Activated CD4-positive, CD25-positive, alpha-beta regulatory T cell treated with anti-CD3 and anti-CD28 coated beads, Interleukin-2, amount 50 U/mL, for 72 hours (primary cell): ENCODE data around the gene STX16.

Experiments used
- DNase-seq: peaks from one replicate; pipeline ENCODE4 v3.0.0; 2021

The STX16 gene

DNA sequence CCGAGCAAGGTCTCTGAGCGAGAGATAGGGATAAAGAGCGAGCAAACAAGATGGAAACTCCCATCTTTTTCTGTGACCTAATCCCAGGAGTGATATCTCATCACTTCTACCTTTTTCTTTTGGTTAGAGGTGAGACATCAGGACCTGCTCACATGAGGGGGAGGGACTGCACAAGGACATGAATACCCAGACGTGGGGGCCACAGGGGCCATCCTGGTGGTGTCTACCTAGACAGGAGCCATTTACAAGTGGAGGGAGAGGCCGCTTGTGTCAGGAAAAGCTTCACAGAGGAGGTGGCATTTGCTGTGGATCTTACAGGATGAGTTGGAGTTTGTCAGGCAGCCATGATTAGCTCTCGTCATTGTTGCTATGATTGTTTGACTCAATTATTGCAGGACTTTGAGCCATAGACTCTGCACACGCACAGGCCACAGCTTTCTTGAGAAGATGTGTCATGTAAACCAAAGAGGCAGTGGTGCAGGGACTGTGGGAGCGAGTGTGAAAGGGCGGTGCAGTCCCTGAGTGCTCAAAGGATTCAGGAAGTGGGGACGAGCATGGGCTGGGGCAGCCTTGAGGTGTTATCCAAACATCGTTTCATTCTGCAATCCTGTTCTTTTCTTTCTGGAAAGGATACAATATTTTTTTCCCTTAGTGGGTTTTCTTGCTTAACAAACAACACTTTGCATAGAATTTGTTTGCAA lies 49.2 kb downstream of the STX16 start:
- DNase-seq = peak; percentile 28

DNA sequence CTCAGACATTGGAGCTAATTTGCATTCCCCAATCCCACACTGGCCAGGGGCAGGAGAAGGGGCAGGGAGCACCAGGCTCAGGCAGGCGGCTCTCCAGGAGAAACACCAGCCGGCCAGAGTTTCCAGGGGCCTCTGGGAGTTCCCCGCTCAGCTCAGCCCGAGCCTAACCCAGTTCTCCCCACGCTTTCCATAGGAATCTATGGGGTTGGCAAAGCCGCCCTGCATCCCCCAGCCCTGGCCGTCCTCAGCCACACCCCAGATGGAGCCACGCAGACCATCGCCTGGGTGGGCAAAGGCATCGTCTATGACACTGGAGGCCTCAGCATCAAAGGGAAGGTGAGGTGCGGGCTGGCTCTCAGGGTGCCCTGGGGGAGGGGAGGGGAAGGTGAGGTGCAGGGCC lies 49.7 kb downstream of the STX16 start:
- DNase-seq = no peak

DNA sequence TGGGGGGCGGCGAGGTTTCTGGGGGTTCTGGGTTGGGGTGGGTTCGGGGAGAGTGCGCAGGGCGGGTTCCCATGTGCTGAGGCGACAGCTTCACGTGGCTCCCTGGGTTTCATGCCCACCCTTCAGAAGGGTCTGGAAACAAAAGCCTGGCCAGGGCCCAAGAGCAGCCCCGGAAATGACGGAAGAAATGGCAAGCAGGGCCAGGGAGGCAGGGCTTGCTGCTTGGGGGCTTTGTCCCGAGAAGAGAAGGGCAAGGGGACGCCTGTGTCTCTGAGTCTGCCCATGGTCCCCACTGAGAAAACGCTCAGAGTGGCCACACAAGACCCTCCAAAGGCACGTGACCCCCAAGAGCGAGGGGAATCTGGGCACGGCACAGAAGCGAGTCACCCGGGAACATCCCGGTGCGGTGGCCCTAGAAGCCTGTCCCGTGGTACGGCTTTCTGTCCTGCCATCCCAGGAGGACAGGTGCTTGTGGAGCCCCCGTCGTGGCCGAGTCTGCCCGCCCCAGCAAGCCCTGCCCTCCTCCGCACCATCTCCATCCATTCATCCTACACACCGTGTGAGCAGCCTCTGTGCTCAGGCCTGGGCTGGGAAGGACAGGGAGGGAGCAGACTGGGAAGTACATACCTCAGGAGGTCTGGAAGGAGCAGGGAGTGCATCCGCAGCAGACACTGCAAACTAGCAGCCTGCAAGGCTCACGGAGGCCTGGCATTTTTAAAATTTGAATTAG lies 50.5 kb downstream of the STX16 start:
- no peak for DNase-seq

DNA sequence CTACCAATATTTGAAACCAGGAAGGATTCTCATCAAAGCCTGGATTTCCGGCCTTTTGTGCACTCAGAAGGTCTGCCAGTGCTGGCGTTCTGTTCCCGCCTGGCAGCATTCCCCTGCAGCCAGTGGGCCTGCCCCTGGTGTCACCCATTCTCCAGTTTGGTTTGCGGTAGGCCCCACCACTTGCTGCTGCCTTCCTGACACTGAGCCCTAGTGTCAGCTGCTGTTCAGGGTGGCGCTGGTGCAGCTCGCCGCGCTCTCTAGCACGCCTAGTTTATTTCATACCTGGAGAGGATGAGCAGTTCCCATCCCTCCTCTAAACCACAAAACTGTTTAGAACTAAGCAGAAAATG lies 51.1 kb downstream of the STX16 start:
- no peak for DNase-seq

DNA sequence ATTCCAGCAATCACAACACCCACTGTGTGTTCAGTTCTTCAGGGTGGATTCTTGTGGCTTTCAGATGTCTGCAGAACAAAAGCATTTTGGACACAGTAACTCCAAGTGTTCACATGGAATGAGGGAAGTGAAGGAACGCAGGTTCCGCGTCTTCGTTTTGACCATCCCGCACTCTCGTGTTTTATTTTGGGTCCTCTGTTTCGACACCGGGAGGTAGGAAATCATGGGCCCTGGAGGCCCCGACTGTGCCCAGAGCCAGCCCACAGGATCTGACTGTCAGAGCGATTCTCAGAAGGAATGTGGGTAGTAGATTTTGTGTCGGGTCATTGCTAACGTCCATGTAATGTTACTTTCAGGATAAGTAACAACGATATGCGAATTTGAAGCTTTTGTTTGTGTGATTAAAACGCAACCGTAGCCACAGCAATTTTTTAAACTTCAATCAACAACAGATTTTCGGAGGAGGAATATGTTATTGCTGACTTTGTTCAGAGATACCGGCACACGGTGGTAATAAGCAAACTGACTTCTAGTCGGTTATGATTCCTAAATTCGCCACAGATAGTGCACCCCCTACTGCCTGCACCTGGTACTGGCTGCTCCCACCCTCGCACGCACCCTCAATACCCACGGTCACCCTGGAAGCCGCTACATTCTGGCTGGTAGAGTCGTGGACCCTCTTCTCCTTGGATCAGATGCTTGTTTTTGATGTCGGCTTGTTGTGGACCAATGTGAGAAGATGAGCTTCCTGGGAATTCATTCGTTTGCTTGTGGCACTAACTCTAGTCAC lies 52.0 kb downstream of the STX16 start:
- DNase-seq = no peak

DNA sequence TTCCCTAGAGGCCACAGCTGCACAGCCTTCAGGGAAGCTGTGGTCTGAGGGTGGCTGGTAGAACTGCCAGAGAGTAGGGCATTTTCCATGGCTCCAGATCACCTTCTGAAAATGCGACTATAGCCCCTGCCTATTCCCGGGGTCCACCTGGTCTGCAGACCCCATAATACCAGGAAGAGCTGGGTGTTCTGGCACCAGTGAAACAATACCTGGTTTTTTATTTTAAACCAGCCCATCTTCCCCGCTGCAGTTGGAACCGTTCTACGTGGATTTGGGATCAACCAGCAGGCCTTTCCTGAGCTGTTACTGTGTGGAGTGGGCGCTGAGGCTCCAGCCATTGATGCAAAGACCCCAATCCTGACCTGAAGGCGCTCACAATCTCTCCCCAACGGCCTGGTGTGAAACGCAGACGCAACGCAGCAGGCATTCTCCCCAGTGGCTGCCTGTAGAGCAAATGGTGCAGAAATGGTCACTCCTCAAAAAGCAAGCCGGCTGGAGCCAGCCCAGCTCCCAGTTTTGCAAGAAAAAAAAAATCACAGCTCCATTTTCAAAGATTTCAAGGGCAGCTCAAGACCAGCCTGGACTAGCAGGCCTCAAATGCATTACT lies 52.8 kb downstream of the STX16 start:
- DNase-seq = no peak

DNA sequence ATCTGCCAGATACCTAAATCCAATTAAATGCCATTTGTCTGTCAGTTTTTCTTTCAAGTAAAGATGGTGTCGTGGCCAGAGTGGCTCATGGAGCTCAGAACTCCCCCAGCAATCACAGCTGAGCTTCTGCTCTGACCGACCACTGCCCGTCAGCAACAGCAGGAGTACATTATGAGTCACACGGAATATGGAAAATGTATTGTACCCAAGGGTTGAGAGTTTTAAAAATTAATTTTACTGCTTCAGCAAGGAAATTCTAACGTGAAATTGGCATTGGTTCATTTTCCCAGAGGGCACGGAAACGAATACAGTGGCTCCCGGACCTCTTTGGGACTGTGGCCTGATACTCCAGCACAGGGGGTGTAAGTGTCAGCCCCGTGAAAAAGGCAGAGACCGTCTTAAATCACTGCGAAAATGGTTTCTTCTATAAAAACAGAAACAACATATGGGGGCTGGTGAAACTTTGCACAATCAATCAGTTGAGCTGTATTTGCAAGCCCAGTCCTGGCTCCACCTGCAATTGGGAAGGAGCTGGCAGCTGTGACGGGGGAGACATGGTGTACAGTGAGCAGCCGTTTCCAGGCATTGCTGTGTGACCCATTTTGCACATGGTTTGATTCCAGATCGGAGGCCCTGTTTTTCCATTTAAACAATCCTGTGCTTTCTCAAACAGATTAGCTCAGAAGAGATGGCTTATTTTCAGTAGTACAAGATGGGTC lies 54.3 kb downstream of the STX16 start:
- DNase-seq = no peak

DNA sequence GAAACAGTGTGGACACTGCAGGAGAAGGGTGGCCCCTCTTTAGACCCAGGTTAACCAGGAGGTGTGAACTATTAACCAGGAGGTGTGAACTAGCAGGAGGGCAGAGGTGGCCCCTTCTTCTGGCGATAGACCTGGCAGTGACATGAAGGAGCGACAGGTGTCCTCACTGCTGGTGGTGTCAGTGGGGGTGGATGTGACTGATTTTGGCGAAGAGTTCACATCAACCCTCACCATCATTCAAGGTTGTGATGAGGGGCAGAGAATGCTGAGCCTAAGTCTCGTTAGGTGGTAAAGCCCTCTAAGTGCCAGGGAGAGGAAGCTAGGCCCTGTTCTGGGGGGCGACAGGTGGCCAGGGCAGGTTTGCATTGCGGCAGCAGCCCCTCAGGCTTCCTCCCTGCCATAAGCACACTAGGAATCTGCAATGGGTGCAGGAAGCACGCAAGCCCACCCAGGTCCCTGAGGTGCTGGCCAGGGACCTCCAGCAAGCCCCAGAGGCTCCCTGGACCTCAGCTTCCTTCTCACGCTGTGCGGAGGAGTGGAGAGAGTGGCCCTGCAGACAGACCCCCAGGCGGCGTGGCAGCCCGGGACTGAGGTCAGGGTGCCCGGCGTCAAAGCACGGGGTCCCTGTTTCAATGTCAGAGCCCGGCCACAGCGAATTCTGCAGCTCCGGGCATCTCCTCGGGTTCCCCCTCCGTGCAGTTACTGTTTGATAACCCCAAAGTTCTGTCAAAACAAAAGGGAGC lies 55.2 kb downstream of the STX16 start:
- no peak for DNase-seq

DNA sequence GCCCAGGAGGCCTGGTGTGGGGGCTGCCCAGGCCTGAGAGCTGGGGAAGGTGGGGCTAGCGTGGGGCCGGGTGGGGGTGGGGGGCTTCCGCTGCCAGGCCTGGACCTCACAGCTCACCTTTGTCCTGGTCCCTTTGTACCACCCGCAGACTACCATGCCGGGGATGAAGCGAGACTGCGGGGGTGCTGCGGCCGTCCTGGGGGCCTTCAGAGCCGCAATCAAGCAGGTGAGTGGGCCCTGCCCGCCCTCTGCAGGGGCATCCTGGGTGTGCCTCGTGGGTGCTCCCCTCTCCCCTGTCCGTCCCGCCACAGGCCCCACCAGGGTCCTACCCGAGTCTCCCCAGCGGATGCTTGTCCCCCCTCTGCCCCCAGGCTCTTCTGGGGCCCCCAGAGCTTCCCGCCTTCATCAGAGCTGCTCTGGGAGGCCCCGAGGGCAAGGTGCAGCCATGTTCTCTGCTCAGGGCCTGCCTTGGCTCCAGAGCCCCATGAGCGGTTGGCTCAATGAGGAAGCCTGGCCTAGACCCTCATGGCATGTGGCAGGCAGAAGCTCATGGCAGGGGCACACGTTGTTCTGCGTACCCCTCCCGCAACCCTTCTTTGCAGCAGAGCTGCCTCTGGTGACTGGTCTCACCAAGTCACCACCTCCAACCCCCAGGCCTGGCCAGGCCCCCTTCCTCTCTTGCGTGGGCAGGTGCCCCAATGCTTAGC lies 56.0 kb downstream of the STX16 start:
- DNase-seq = peak; percentile 29

DNA sequence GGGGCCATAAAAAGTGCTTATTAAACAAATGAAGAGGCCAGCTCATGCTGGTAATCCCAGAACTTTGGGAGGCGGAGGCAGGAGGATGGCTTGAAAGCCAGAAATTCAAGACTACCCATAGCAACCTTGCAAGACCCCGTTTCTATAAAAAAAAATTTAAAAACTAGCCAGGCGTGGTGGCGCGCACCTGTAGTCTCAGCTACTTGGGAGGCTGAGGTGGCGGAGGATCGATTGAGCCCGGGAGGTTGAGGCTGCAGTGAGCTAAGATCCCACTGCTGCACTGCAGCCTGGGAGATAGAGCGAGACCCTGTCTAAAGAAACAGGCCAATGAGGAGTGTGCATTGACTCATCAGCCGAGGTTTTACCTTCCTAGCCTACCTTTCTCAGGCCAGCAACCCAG lies 56.7 kb downstream of the STX16 start:
- no peak for DNase-seq

DNA sequence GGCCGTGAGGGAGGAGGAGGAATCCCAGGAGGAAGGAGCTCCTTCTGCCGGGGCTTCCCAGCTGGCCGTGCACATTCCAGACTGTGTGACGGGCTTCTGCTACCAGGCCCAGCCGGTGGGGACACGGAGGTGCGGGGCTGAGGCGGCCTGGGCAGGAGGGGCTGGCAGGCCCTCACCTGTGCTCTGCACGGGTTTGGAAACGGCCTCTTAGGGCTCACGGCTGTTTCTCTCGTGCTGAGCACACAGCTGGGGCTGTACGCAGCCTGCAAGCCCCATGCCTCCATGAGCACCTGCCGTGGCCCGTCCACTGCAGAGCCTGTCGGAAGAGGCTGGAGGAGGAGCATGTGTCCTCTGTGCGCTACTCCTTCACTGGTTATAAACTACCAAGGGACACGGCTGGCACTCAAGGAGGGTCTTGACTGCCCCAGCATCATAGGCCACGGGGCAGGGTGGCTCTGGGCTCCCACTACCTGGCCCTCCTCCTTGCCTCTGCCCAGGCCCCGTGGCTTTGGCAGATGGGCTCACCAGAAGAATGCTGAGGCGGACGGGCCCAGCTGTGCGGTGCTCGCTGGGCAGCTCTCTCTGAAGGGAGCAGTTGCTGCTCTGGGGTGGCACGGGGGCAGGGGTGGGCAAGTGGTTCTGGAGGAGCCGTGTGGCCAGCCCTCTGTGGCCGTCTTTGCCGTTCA lies 57.3 kb downstream of the STX16 start:
- DNase-seq = peak; percentile 23

DNA sequence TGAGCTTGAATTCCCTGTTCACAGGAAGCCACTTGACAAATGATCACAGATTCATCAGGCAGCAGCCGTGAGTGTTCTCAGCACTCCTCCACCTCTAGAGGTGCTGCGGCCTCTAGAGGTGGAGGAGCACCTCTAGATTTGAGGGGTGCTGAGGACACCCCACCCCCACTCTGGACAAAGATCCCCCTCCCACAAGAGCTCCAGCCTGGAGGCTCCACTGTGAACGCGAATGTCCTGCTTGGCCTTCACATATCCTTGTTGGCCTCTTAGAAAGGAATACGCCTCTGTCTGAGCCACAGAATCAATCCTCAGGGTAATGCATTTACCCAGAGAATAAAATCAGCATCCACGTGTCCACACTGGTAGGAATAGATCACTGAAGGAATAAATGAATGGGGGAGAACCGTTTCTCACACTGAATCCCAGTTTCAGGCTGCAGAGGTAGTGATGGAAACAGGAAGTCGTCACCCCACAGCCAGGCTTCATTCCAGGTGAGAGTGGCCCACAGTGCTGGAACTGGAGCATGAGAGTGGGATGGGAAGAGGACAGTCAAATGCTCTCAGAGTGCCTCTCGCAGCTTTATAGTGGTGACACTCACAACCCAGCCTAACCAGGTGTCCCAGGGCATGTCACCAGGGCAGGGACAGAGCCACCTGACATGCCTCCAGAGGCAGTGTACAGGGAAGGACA lies 58.1 kb downstream of the STX16 start:
- no peak for DNase-seq

DNA sequence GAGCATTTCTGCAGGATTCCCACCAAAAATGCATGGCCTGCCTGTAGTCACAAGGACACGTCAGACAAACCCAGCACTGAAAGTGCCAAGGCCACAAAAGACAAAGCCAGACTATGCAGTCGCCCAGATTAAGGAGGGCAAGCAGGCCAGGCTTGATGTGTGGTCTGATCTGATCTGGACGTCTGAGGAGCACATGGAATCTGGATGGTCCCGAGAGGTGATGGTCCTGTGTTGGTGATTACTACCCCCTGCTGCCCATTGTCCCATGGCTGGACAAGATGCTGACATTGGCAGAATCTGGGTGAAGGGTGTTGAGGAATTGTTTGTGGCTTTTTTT lies 58.6 kb downstream of the STX16 start:
- no peak for DNase-seq

DNA sequence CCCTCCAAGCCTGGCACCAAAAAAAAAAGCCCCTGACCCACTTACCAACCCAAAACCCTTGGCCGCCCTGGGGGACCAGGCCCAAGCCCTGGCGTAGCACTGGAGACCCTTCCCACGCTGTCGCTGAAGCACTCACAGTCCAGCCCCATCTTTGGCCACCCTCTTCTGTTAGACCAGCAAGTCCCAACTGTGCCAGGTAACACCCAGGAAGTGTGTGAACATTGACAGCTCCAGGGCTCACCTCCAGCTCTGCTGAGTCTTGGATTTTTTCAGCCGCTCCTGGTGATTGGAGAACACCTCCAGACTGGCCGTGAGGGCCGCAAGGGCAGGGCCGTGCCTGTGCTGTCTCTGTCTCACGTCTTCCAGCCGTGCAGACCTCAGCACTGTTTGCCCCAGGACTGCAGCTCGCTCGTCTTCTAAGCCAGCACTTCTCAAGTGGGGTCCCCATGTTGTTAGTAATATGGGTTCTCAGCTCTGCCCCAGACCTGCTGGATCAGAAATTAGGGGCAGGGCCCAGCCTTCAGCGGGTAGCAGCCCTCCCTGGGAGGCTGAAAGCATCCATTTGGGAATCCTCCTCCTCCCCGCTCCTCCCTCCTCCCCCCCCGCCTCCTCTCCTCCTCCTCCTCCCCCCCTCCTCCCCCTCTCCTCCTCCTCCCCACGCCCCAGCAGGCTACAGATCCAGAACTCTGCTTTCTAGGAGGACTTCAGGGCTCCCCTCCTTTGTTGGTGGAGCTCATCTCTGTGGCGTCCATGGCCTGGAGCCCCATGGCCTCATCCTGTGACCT lies 59.6 kb downstream of the STX16 start:
- DNase-seq = peak; percentile 27

DNA sequence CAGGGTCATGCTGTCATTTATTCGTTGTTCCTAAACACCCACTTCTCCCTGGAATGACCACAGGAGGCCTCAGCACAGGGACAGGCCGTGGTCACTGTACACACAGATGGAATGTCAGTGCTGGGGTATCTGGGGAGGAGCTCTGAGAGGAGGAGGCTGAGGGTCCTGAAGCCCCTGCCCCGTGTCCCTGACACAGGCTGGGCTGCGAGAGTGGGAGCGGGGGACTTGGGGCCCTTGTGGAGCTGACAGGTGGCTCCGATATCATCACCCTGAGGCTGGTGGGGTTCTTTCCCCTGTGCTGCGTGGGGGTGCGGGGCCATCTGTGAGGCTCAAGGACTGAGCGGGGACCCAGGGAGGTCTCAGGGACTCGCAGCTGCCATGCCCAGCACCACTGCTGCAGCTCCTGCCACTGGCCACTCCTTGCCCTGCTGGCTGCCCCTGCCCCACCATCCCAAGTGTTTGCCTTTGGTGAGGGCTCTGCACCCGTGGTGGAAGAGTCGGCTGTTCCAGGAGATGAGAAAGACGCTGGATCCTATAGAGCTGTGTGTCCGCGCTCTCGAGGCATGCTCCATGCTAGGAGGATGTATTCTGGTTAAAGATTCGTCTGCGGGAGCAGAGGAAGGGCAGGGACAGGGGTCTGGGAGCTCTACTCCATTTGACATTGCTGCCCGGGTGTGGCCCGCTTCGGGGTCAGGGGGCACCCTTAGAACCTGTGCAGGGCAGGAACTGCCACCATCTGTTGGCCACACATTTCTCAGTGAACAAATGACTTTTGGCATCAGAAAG lies 60.4 kb downstream of the STX16 start:
- peak; percentile 23 for DNase-seq

DNA sequence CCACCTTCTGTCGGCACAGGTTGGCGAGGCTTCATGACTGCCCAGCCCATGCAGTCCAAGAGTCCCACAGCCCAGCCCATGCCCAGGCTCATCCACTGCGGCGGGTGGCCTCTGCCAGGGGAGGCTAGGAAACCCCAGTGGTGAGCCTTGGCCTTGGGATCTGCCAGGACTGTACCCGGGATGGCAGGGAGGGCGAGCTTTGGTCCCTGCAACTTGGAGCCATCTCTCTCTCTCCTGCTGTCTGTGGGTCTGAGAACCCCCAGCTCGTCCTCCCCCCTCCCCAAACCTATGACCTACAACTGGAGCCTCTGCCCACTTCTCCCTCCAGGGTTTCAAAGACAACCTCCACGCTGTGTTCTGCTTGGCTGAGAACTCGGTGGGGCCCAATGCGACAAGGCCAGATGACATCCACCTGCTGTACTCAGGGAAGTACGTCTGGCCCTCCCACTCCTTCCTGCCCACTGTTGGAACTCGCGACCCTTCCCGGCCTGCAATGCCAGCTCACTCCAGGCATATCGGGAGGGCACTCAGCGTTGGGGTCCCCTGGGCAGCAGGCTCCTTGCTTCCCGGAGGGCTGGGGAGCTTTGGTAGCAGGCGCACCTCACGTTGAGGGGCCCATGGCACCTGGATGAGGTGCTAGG lies 61.2 kb downstream of the STX16 start:
- peak; percentile 30 for DNase-seq

DNA sequence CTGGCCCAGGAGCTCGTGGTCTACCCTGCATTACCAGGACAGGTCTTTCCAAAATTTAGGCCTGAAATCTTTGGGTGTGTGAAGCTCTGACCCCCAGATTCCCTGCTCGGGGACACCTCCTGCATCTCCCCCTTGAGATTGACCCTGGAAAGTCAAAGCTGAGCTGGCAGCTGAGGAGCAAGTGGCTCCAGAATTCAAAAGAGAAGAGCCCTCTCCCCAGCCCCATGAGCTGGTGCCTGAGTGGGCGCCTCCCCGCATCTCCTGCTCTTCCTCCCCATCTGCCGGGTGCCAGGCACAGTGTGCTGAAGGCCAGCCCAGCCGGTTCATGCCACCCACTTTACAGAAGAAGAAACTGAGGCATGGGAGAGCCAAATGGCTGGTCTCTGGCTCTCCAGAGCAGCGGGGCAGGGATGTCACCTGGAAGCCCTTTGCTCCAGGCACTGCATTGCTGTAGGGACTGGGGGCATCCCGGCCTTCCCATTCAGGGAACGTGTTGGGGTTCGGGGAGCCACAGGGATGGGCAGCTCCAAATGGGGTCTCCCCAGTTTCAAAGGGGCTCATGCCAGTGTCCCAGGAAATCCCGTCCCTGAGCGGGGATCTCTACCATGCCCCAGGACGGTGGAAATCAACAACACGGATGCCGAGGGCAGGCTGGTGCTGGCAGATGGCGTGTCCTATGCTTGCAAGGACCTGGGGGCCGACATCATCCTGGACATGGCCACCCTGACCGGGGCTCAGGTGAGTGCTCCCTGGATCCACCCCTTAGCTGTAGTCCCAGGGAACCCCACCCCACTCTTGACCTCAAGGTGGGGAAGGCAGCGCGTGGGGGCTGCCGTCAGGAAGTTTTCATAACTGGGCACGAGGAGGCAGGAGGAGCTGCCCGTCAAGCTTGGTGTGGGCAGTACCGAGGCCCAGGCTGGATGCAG lies 62.0 kb downstream of the STX16 start:
- DNase-seq = no peak
